ENCODE results near the gene COL27A1.

Gene COL27A1

GRCh38 chr9:114177423-114178064 lies 22.2 kb downstream of the COL27A1 start:
- TF ChIP-seq, protein P1, sequence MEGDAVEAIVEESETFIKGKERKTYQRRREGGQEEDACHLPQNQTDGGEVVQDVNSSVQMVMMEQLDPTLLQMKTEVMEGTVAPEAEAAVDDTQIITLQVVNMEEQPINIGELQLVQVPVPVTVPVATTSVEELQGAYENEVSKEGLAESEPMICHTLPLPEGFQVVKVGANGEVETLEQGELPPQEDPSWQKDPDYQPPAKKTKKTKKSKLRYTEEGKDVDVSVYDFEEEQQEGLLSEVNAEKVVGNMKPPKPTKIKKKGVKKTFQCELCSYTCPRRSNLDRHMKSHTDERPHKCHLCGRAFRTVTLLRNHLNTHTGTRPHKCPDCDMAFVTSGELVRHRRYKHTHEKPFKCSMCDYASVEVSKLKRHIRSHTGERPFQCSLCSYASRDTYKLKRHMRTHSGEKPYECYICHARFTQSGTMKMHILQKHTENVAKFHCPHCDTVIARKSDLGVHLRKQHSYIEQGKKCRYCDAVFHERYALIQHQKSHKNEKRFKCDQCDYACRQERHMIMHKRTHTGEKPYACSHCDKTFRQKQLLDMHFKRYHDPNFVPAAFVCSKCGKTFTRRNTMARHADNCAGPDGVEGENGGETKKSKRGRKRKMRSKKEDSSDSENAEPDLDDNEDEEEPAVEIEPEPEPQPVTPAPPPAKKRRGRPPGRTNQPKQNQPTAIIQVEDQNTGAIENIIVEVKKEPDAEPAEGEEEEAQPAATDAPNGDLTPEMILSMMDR (IDR thresholded peaks at IDR 0.05; ENCODE audit: insufficient read depth, missing control alignments): no peak
- no peak for DNase-seq (ENCODE audit: insufficient read length, low spot score)
- FAIRE-seq: no peak

DNA sequence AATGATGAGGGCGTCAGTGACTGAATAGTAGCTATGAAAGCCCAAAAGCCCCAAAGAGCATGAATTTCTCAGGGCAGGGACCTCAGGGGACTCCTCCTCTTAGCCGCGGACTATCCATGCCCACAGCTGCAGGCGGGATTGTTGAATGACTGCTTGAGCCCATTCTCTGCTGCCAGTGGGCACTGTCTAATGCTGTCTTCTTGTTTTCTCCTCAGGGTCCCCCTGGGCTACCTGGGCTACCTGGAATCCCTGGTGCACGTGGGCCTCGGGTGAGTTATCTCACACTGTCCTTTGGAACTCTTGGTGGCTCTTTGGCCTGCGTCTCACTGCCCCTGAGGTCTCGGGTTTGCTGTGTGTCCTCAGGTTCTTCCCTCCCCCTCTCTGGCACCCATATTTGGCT lies 22.7 kb downstream of the COL27A1 start:
- no peak for DNase-seq (ENCODE audit: insufficient read length, low spot score)
- no peak for FAIRE-seq
- TF ChIP-seq, protein P1 (IDR thresholded peaks at IDR 0.05; ENCODE audit: insufficient read depth, missing control alignments): no peak

DNA sequence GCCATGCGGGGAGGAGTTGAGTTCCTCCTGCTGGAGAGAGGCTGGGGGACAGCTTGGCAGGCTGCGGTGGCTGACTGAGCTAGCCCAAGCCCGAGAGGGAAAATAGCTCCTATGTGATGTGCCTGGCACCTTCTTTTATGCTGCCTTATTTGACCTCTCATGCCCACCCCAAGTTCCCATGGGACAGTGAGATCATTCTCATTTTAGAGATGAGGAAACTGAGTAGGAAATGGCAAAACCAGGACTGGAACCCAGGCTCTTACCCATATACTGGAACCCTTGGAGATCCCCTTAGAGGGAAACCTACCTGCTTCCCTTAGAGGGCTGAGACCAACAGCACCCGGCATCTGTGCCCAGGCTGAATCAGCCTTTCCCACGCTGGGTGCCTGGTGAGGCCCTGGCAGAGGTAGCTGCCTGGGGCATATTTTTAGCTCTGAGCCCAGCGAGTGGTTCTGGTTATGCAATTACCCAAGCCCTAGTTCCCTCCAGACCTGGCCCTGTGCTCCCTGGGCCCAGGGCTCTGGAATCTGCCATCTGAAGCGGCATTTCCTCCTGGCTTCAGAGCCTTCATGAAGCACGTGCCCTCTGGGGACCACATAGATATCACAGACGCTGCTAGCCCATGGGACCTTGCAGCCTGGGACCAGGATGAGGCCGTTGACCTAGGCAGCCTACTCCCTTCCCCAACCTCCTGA lies 23.6 kb downstream of the COL27A1 start:
- DNase-seq (ENCODE audit: insufficient read length, low spot score): no peak
- TF ChIP-seq, protein P1 (IDR thresholded peaks at IDR 0.05; ENCODE audit: insufficient read depth, missing control alignments): no peak
- FAIRE-seq: no peak

GRCh38 chr9:114179516-114179915 lies 24.2 kb downstream of the COL27A1 start:
- TF ChIP-seq, protein P1 (IDR thresholded peaks at IDR 0.05; ENCODE audit: insufficient read depth, missing control alignments): no peak
- DNase-seq (ENCODE audit: insufficient read length, low spot score) (no peak), FAIRE-seq (no peak)

- FAIRE-seq: no peak
- no peak for DNase-seq (ENCODE audit: insufficient read length, low spot score)
- TF ChIP-seq, protein P1 (IDR thresholded peaks at IDR 0.05; ENCODE audit: insufficient read depth, missing control alignments): no peak
Observed at GRCh38 chr9:114180696-114181606, 25.6 kb downstream of the COL27A1 start.

GRCh38 chr9:114181607-114182409 lies 26.5 kb downstream of the COL27A1 start:
- FAIRE-seq (no peak), DNase-seq (ENCODE audit: insufficient read length, low spot score) (no peak)
- TF ChIP-seq, protein P1 (IDR thresholded peaks at IDR 0.05; ENCODE audit: insufficient read depth, missing control alignments): no peak
